A549 (cell line): ENCODE measurements around the gene BCR.

Experiments
- CBX2 ChIP-seq: fragments of 200-600 bp; sonication (generic); IDR thresholded peaks from 2 replicates; pipeline ENCODE4 v1.6.1; 2016; ENCODE audit warnings: low read depth, mild to moderate bottlenecking, borderline replicate concordance
- CHD2 ChIP-seq: fragments of 150-350 bp; IDR thresholded peaks from 2 replicates; pipeline ENCODE4 v1.6.1; 2014; ENCODE audit warnings: low read length; ENCODE audit not compliant: partially characterized antibody
- EP300 ChIP-seq, 2 experiments: fragments of >200 bp; sonication (Bioruptor Twin); formaldehyde crosslinking; IDR thresholded peaks; 2 replicates in 1 of 2; 3 replicates in 1 of 2; pipeline ENCODE4 v1.6.1; 2016 to 2017
- HOXB13 ChIP-seq: fragments of 250-450 bp; sonication (Bioruptor Pico); IDR thresholded peaks from 2 replicates; pipeline ENCODE4 v1.5.0; 2020; ENCODE audit warnings: low read depth, mild to moderate bottlenecking, moderate library complexity
- MAFK ChIP-seq: fragments of 450-650 bp; IDR thresholded peaks from 2 replicates; pipeline ENCODE4 v1.6.1; 2014; ENCODE audit not compliant: partially characterized antibody
- NFE2L2 ChIP-seq: fragments of 150-350 bp; conservative IDR thresholded peaks from 2 replicates; pipeline ENCODE4 v1.6.1; 2014; ENCODE audit warnings: low read length
- NPAS2 ChIP-seq: fragments of 250-450 bp; sonication (Bioruptor Pico); IDR thresholded peaks from 2 replicates; pipeline ENCODE4 v1.8.0; 2022; ENCODE audit warnings: mild to moderate bottlenecking, moderate library complexity, borderline replicate concordance
- PHF8 ChIP-seq: fragments of 200-600 bp; sonication (generic); IDR thresholded peaks from 2 replicates; pipeline ENCODE4 v1.6.1; 2016; ENCODE audit warnings: low read depth, mild to moderate bottlenecking, antibody characterized with exemption, moderate library complexity, borderline replicate concordance
- REST ChIP-seq: fragments of 200-600 bp; sonication (generic); IDR thresholded peaks from 2 replicates; pipeline ENCODE4 v1.6.1; 2016; ENCODE audit warnings: antibody characterized with exemption, mild to moderate bottlenecking, moderate library complexity
- RFX5 ChIP-seq: fragments of 450-650 bp; IDR thresholded peaks from 2 replicates; pipeline ENCODE4 v1.7.1; 2014; ENCODE audit warnings: antibody characterized with exemption, mild to moderate bottlenecking, moderate library complexity
- TF ChIP-seq, protein P1 (sequence below): fragments of 450-650 bp; IDR thresholded peaks from 2 replicates; pipeline ENCODE4 v1.6.1; 2014; ENCODE audit warnings: antibody characterized with exemption
- TF ChIP-seq, protein P2 (sequence below): fragments of >200 bp; sonication (Bioruptor Twin); formaldehyde crosslinking; IDR thresholded peaks from 3 replicates; pipeline ENCODE4 v1.5.1; 2016
- TF ChIP-seq, protein P3 (sequence below): IDR thresholded peaks from 2 replicates; pipeline ENCODE4 v1.6.1; 2012
- TF ChIP-seq, protein P4 (sequence below): fragments of 250-450 bp; sonication (Bioruptor Pico); IDR thresholded peaks from 2 replicates; pipeline ENCODE4 v1.5.0; 2020; ENCODE audit warnings: low read depth, mild to moderate bottlenecking, moderate library complexity

- TF ChIP-seq, protein P1, sequence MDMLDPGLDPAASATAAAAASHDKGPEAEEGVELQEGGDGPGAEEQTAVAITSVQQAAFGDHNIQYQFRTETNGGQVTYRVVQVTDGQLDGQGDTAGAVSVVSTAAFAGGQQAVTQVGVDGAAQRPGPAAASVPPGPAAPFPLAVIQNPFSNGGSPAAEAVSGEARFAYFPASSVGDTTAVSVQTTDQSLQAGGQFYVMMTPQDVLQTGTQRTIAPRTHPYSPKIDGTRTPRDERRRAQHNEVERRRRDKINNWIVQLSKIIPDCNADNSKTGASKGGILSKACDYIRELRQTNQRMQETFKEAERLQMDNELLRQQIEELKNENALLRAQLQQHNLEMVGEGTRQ: no peak
- TF ChIP-seq, protein P2, sequence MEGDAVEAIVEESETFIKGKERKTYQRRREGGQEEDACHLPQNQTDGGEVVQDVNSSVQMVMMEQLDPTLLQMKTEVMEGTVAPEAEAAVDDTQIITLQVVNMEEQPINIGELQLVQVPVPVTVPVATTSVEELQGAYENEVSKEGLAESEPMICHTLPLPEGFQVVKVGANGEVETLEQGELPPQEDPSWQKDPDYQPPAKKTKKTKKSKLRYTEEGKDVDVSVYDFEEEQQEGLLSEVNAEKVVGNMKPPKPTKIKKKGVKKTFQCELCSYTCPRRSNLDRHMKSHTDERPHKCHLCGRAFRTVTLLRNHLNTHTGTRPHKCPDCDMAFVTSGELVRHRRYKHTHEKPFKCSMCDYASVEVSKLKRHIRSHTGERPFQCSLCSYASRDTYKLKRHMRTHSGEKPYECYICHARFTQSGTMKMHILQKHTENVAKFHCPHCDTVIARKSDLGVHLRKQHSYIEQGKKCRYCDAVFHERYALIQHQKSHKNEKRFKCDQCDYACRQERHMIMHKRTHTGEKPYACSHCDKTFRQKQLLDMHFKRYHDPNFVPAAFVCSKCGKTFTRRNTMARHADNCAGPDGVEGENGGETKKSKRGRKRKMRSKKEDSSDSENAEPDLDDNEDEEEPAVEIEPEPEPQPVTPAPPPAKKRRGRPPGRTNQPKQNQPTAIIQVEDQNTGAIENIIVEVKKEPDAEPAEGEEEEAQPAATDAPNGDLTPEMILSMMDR: no peak
- TF ChIP-seq REST (no peak), EP300 (IDR thresholded peaks at IDR 0.05) (no peak), RFX5 (no peak), PHF8 (no peak), NFE2L2 (no peak), CHD2 (no peak), HOXB13 (CRISPR knock-in tag) (no peak), NPAS2 (CRISPR knock-in tag) (no peak), MAFK (no peak), CBX2 (no peak)
- TF ChIP-seq, protein P3, sequence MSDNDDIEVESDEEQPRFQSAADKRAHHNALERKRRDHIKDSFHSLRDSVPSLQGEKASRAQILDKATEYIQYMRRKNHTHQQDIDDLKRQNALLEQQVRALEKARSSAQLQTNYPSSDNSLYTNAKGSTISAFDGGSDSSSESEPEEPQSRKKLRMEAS: no peak
- TF ChIP-seq, protein P4, sequence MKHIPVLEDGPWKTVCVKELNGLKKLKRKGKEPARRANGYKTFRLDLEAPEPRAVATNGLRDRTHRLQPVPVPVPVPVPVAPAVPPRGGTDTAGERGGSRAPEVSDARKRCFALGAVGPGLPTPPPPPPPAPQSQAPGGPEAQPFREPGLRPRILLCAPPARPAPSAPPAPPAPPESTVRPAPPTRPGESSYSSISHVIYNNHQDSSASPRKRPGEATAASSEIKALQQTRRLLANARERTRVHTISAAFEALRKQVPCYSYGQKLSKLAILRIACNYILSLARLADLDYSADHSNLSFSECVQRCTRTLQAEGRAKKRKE: no peak
These were observed 37.7 kb upstream of the BCR start for GRCh38 chr22:23142546-23143105.
